ENCODE results near the gene CMA1. TPM values are rescaled to one million over a fixed set of nuclear protein-coding genes. Genes with fewer than 3 reads are reported as not detected.

CMA1 gene
- total and polyA plus RNA-seq, 4 donors: 0.81 TPM; not detected in 3

DNA sequence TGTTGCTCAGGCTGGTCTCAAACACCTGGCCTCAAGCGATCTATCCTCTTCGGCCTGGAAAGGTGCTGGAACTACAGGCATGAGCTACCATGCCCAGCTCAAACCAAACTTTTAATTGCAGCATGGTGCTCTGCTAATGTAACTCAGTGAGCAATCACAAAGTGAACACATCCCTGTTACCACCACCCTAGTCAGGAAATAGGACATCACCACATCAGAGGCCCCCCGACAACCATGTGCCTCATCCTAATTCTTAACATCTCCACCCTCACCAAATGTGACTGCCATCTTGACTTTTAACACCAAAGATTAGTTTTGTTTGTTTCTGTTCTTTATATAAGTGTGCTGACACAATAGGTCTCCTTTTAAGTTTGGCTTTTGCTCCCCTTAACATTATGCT, 42.7 kb downstream of the CMA1 start:
- Histone ChIP-seq H3K36me3 (ENCODE audit: control insufficient read depth in 4 of 4, insufficient read depth in 3 of 4, low read depth in 1 of 4, low read length in 3 of 4) (no peaks in the 10 kb centered on the region), H3K4me3 (ENCODE audit: low read depth in 1 of 3, low read length in 3 of 3) (no peak overlapping the region), H3K4me1 (ENCODE audit: control insufficient read depth in 4 of 4, insufficient read depth in 4 of 4, low read length in 3 of 4) (no peaks in the 10 kb centered on the region), H3K27me3 (ENCODE audit: control insufficient read depth in 4 of 4, insufficient read depth in 4 of 4, low read length in 3 of 4) (no peaks in the 10 kb centered on the region), H3K9me3 (ENCODE audit: control insufficient read depth in 4 of 4, low read length in 3 of 4) (no peaks in the 10 kb centered on the region), H3K27ac (ENCODE audit: low read depth in 1 of 2, low read length in 2 of 2) (no peak overlapping the region), H3K9ac (ENCODE audit: low read depth in 1 of 2, low read length in 2 of 2) (no peak overlapping the region)
- DNase-seq (ENCODE audit: low spot score): no peak
- WGBS: 95% methylated on average over 3 of the region's 3 CpGs
- TF ChIP-seq GABPA (IDR thresholded peaks at IDR 0.05 in 1 of 2, conservative IDR thresholded peaks at IDR 0.05 in 1 of 2): no peak
- no peak for TF ChIP-seq NR2F2 (IDR thresholded peaks at IDR 0.05)
- TF ChIP-seq, protein P1, sequence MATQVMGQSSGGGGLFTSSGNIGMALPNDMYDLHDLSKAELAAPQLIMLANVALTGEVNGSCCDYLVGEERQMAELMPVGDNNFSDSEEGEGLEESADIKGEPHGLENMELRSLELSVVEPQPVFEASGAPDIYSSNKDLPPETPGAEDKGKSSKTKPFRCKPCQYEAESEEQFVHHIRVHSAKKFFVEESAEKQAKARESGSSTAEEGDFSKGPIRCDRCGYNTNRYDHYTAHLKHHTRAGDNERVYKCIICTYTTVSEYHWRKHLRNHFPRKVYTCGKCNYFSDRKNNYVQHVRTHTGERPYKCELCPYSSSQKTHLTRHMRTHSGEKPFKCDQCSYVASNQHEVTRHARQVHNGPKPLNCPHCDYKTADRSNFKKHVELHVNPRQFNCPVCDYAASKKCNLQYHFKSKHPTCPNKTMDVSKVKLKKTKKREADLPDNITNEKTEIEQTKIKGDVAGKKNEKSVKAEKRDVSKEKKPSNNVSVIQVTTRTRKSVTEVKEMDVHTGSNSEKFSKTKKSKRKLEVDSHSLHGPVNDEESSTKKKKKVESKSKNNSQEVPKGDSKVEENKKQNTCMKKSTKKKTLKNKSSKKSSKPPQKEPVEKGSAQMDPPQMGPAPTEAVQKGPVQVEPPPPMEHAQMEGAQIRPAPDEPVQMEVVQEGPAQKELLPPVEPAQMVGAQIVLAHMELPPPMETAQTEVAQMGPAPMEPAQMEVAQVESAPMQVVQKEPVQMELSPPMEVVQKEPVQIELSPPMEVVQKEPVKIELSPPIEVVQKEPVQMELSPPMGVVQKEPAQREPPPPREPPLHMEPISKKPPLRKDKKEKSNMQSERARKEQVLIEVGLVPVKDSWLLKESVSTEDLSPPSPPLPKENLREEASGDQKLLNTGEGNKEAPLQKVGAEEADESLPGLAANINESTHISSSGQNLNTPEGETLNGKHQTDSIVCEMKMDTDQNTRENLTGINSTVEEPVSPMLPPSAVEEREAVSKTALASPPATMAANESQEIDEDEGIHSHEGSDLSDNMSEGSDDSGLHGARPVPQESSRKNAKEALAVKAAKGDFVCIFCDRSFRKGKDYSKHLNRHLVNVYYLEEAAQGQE (IDR thresholded peaks at IDR 0.05): no peak
- TF ChIP-seq FOXA1 (IDR thresholded peaks at IDR 0.05): no peak

DNA sequence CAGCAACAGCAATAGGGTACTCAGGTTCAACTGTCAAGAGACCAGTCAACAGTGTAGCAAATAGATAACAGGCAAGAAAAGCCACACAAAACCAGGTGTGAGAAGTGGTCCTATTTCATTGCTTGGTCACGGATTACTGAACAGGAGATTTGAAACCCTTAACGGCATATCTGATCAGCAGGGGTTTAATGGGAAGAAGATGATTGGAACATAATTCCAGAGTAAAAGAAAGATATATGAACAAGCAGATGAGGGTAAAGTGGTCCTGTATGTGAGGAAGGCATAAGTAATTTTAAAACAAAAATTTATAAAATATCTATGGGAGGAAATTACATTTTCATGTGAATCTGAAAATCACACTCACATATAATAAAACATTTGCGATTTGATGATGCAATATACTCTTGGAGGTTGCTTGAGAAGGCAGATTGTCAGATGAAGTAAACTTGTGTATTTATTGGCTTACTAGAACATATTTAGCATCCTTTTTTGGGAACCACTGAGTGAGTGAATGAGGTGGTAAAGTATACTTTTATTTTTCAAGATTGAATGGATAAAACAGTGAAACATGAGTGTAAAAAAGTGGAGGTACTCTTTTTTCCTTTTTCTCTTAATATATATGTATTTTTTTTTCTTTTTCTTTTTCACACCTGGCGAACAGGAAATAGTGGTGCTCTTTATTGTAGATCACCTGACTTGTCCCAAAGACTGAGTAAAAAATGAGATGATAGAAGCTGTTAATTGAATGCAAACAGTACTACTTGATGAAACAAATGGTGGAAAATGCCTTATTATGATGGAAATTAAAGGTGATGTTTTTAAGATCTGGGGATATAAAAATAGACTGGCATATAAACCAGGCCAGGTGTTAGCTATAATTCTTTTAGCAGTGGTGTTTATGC, 43.9 kb downstream of the CMA1 start:
- H3K27me3 ChIP-seq (ENCODE audit: control insufficient read depth in 4 of 4, insufficient read depth in 4 of 4, low read length in 3 of 4): no peaks in the 10 kb centered on the region
- no peaks in the 10 kb centered on the region for H3K9me3 ChIP-seq (ENCODE audit: control insufficient read depth in 4 of 4, low read length in 3 of 4)
- no peaks in the 10 kb centered on the region for H3K4me1 ChIP-seq (ENCODE audit: control insufficient read depth in 4 of 4, insufficient read depth in 4 of 4, low read length in 3 of 4)
- H3K9ac ChIP-seq (ENCODE audit: low read depth in 1 of 2, low read length in 2 of 2): no peak overlapping the region
- no peak for DNase-seq (ENCODE audit: low spot score)
- H3K4me3 ChIP-seq (ENCODE audit: low read depth in 1 of 3, low read length in 3 of 3): no peak overlapping the region
- 64% methylated on average over 4 of the region's 4 CpGs for WGBS
- H3K27ac ChIP-seq (ENCODE audit: low read depth in 1 of 2, low read length in 2 of 2): no peak overlapping the region
- H3K36me3 ChIP-seq (ENCODE audit: control insufficient read depth in 4 of 4, insufficient read depth in 3 of 4, low read depth in 1 of 4, low read length in 3 of 4): no peaks in the 10 kb centered on the region
- TF ChIP-seq NR2F2 (IDR thresholded peaks at IDR 0.05) (no peak), ATF3 (IDR thresholded peaks at IDR 0.05) (no peak), YY1 (IDR thresholded peaks at IDR 0.05) (no peak), EGR1 (IDR thresholded peaks at IDR 0.05; ENCODE audit: low read depth in 2 of 2) (no peak), FOXA1 (IDR thresholded peaks at IDR 0.05) (no peak), FOXA2 (IDR thresholded peaks at IDR 0.05) (no peak), HNF4A (conservative IDR thresholded peaks at IDR 0.05) (no peak), HNF4G (IDR thresholded peaks at IDR 0.05) (no peak), ZBTB33 (IDR thresholded peaks at IDR 0.05) (no peak), GABPA (IDR thresholded peaks at IDR 0.05 in 1 of 2, conservative IDR thresholded peaks at IDR 0.05 in 1 of 2) (no peak)
- TF ChIP-seq, protein P2, sequence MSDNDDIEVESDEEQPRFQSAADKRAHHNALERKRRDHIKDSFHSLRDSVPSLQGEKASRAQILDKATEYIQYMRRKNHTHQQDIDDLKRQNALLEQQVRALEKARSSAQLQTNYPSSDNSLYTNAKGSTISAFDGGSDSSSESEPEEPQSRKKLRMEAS (IDR thresholded peaks at IDR 0.05): no peak
- TF ChIP-seq, protein P3, sequence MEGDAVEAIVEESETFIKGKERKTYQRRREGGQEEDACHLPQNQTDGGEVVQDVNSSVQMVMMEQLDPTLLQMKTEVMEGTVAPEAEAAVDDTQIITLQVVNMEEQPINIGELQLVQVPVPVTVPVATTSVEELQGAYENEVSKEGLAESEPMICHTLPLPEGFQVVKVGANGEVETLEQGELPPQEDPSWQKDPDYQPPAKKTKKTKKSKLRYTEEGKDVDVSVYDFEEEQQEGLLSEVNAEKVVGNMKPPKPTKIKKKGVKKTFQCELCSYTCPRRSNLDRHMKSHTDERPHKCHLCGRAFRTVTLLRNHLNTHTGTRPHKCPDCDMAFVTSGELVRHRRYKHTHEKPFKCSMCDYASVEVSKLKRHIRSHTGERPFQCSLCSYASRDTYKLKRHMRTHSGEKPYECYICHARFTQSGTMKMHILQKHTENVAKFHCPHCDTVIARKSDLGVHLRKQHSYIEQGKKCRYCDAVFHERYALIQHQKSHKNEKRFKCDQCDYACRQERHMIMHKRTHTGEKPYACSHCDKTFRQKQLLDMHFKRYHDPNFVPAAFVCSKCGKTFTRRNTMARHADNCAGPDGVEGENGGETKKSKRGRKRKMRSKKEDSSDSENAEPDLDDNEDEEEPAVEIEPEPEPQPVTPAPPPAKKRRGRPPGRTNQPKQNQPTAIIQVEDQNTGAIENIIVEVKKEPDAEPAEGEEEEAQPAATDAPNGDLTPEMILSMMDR (IDR thresholded peaks at IDR 0.05; ENCODE audit: low read depth, low read length, missing input control): no peak

All from liver (tissue), 9 donors.